HG03025 (cell line): ENCODE results near the gene ELF3.
"Not testable (repeated sequence)": the region's sequence is repeated elsewhere in the genome, so short reads cannot be mapped to it uniquely, and the experiment has no call there.

Source experiments
- ATAC-seq: cut with Tn5 transposase; IDR thresholded peaks from one replicate; pipeline ENCODE4 v1.9.1; 2021; ENCODE audit warnings: mild to moderate bottlenecking, moderate library complexity; ENCODE audit not compliant: unreplicated experiment, low FRiP score

ELF3 gene

GRCh38 chr1:202034149-202034682 is 23.8 kb downstream of the ELF3 start:
- ATAC-seq = no peak

GRCh38 chr1:202034683-202035462 is 24.5 kb downstream of the ELF3 start:
- ATAC-seq = no peak

DNA sequence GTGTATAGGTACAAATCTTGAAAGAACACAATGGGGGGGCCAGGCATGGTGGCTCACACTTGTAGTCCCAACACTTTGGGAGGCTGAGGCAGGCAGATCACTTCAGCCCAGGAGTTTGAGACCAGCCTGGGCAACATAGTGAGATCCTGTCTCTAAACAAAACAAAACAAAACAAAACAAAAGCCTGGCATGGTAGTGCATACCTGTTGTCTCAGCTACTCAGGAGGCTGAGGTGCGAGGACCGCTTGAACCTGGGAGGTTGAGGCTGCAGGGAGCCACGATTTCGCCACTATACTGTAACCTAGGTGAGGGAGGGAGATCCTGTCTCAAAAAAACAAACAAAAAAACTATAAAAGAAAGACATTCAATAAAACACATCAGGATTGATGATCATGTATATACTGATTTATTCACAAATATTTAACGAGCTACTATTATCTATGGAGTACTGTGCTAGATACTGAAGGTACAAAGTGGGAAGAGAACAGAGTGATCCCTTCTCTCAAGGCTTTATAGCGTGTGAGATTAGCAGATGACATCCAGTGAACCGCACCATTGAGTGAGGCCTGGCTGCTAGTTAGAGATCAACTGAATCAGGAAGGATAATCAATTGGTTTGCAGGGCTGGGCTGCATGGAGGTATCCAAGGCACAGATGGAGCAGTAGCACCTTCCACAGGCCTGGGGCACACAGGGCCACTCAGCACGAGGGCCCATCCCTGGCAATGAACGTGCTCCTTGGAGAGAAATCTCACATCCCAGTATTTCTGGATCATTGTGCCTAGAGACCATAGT is 26.4 kb downstream of the ELF3 start:
- no peak for ATAC-seq

- no peak for ATAC-seq
Observed at GRCh38 chr1:202037706-202038296, 27.4 kb downstream of the ELF3 start.

DNA sequence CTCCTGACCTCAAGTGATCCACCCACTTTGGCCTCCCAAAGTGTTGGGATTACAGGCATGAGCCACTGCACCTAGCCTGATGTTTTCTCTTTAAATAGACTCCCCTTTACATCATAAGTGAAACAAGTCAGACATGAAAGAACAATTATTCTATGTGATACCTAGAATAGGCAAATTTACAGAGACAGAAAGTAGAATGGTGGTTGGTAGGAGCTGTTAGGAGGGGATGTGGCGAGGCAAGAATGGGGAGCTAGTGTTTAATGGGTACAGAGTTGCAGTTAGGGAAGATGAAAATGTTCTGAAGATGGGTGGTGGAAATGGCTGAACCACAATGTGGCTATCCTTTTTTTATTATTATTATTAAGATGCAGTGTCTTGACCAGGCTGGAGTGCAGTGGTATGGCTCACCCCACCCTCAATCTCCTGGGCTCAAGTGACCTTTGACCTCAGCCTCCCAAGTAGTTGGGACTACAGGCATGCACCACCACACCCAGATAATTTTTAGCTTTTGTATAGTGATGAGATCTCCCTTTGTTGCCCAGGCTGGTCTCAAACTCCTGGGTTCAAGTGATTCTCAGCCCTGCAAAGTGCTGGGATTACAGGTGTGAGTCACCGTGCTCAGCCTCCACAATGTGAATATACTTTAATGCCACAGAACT is 28.4 kb downstream of the ELF3 start:
- no peak for ATAC-seq

- no peak for ATAC-seq
Observed at GRCh38 chr1:202045705-202046104, 35.3 kb downstream of the ELF3 start.

DNA sequence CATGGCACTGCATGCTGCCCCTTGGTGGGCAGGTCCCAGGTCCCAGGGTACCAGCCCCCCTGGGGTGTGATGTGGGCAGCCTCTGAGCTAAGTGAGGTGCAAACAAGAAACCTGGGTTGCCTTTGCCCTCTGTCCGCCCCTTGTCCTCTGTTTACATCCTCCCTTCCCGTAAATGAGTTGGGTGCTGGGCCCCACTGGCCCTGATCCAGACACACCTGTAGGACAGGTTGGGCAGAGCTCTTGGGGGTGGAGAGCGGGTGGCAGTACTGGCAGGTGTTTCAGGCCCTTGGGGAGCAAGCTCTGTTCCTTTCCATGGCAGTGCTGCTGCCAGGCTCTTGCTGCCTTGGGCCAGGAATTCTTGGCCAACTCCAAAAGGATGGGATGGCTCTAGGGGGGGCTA is 35.8 kb downstream of the ELF3 start:
- no peak for ATAC-seq

- no peak for ATAC-seq
Observed at GRCh38 chr1:202046748-202047708, 36.6 kb downstream of the ELF3 start.

DNA sequence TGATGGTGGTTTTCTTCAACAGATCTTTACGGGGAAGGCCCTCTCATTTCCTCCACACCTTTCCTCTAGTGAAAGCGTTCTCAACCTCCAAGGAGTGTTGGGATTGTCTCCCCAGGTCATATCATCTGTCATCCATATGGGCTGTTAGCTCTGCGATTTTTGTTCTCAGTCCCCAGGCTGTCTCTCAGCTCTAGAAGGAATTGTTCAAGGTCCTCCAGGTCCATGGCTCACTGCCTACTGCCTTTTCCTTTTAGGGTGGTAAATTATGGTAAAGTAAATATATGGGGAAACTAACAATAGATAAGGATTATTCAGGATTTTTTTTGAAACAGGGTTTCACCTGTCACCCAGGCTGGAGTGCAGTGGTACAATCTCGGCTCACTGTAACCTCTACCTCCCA is 37.6 kb downstream of the ELF3 start:
- ATAC-seq = no peak

GRCh38 chr1:202049129-202049528 is 38.7 kb downstream of the ELF3 start:
- no peak for ATAC-seq

- ATAC-seq = no peak
Observed at GRCh38 chr1:202054094-202054493, 43.7 kb downstream of the ELF3 start.

DNA sequence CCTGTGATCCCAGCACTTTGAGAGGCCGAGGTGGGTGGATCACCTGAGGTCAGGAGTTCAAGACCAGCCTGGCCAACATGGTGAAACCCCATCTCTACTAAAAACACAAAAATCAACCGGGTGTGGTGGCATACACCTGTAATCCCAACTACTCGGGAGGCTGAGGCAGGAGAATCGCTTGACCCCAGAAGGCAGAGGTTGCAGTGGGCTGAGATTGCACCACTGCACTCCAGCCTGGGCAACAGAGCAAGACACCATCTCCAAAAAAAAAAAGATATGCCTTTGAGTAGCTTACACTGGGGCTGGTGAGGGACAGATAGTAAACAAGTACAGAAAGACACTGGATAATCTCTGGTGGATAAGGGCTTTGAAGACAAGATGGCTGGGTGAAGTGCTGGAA is 44.3 kb downstream of the ELF3 start:
- not testable (repeated sequence) for ATAC-seq

- no peak for ATAC-seq
Observed at GRCh38 chr1:202056644-202057334, 46.4 kb downstream of the ELF3 start.

- not testable (repeated sequence) for ATAC-seq
Observed at GRCh38 chr1:202057335-202057704, 46.9 kb downstream of the ELF3 start.

GRCh38 chr1:202058001-202058908 is 47.9 kb downstream of the ELF3 start:
- ATAC-seq = no peak

- ATAC-seq = no peak
Observed at GRCh38 chr1:202061055-202061454, 50.7 kb downstream of the ELF3 start.

- not testable (repeated sequence) for ATAC-seq
Observed at GRCh38 chr1:202061787-202062186, 51.4 kb downstream of the ELF3 start.

- not testable (repeated sequence) for ATAC-seq
Observed at GRCh38 chr1:202062636-202063035, 52.2 kb downstream of the ELF3 start.
